ENCODE results near the gene BCLAF3.

- TF ChIP-seq CTCF (IDR thresholded peaks at IDR 0.05) (no peak), POLR2A (IDR thresholded peaks at IDR 0.05) (no peak), EP300 (IDR thresholded peaks at IDR 0.05) (no peak)
These were observed 34.6 kb downstream of the BCLAF3 start for GRCh38 chrX:19956306-19956705.
